Measurements from ENCODE around the gene CEP83.

DNA sequence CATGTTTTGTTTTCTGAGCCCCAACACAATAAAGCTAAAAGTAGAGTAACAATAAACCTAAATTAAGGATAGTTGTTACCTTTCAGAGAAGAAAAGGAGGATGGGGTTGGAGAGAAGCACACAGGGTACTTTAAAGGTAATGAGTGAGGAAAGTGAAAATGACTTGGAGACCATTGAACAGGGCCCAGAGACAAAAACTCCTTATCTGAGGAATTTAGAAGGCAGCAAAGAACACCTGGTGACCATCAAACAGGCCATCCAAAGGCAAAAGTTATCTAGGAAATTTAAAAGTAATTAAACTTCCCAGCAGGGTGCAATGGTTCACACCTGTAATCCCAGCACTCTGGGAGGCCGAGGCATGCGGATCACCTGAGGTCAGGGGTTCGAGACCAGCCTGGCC is 39.0 kb upstream of the CEP83 start:
- TF ChIP-seq CTCF (IDR thresholded peaks at IDR 0.05): no peak
- no peak for TF ChIP-seq POLR2AphosphoS5 (IDR thresholded peaks at IDR 0.05)
